ENCODE data around the gene SYT9.

The SYT9 gene

DNA sequence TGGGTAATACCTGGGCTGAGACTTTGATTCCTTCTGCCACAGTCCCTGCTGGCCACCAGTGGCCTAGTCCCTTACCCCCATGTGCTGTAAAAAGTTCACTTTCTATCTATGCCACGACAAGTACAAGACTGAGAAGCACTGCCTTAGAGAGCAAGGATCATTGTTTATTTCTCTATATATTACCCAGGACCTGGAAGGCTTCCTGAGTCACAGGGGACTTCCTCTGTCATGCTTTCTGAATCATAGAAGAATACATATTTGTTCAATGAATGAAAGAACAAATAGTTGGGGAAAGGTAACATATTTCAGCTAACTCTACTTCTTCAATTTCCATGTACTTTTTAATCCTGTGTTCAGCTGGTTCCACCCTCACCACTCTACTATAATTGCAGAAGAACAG, 5.5 kb upstream of the SYT9 start:
- H3K4me2 ChIP-seq (ENCODE audit: low read length), result no peak overlapping the region
- no peaks in the 10 kb centered on the region for H3K9me2 ChIP-seq (replicated peaks; ENCODE audit: control insufficient read depth, low read length)
- H3K4me3 ChIP-seq (ENCODE audit: low read length), result no peak overlapping the region
- H4K20me1 ChIP-seq (ENCODE audit: control insufficient read depth, insufficient read depth, low read depth, low read length), result no peaks in the 10 kb centered on the region
- H3F3A ChIP-seq (ENCODE audit: control insufficient read depth, insufficient read depth), result no peaks in the 10 kb centered on the region
- H3K79me2 ChIP-seq (ENCODE audit: control insufficient read depth, low read length), result no peaks in the 10 kb centered on the region
- H3K4me1 ChIP-seq (ENCODE audit: control insufficient read depth, low read length), result no peaks in the 10 kb centered on the region
- no peak overlapping the region for H3K27ac ChIP-seq (ENCODE audit: low read depth, low read length)
- no peak for TF ChIP-seq EZH2phosphoT487 (IDR thresholded peaks at IDR 0.05; ENCODE audit: borderline replicate concordance, low read length)
- TF ChIP-seq, protein P1, sequence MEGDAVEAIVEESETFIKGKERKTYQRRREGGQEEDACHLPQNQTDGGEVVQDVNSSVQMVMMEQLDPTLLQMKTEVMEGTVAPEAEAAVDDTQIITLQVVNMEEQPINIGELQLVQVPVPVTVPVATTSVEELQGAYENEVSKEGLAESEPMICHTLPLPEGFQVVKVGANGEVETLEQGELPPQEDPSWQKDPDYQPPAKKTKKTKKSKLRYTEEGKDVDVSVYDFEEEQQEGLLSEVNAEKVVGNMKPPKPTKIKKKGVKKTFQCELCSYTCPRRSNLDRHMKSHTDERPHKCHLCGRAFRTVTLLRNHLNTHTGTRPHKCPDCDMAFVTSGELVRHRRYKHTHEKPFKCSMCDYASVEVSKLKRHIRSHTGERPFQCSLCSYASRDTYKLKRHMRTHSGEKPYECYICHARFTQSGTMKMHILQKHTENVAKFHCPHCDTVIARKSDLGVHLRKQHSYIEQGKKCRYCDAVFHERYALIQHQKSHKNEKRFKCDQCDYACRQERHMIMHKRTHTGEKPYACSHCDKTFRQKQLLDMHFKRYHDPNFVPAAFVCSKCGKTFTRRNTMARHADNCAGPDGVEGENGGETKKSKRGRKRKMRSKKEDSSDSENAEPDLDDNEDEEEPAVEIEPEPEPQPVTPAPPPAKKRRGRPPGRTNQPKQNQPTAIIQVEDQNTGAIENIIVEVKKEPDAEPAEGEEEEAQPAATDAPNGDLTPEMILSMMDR (IDR thresholded peaks at IDR 0.05; ENCODE audit: low read depth, low read length, poor library complexity, severe bottlenecking), result no peak
- peaks cover 7% of the 10 kb centered on the region; the same call in 1 of the 2 replicates for H3K27me3 ChIP-seq (ENCODE audit: control insufficient read depth, low read length)
- H3K9me3 ChIP-seq (ENCODE audit: control insufficient read depth, insufficient read depth, low read length), result no peaks in the 10 kb centered on the region
- H3K36me3 ChIP-seq (ENCODE audit: control insufficient read depth, low read length), result no peaks in the 10 kb centered on the region

DNA sequence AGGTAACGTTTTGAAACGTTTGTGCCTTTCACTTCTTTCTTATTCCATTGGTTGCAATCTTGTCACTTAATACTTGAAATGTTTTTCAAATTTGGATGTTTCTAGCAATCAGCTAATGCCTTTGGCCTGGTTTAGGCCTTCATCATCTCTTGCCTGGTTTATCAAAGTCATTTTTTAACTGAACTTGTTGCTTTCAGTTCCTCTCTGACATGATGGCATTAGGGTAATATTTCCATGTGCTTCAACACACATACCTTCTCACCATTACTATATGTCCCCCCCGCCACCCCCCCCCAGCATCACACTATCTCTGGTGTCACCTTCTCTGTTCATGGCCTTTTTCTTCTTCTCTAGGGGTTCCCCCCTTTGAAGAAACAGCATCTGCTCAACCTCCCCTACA, 1.5 kb upstream of the SYT9 start:
- peaks cover 7% of the 10 kb centered on the region; the same call in 1 of the 2 replicates for H3K27me3 ChIP-seq (ENCODE audit: control insufficient read depth, low read length)

DNA sequence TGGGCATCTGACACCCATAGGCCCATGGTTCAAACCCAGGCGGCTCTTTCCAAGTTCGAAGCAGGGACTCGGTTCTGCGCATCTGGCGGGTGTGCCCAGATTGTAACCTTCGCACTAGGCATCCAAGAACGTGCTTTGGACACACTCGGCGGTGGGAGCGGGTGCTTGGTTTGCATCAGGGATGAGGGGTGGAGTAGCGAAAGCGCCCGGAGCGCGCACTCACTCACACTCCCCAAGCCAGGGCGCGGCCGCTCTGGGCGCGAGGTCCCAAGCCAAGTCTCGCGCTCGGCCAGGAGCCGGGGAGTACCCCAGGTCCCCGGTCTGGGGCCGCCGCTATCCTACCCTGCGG, 243 bp upstream of the SYT9 start:
- Histone ChIP-seq H3K79me2 (ENCODE audit: control insufficient read depth, low read length) (no peaks in the 10 kb centered on the region), H3K9me3 (ENCODE audit: control insufficient read depth, insufficient read depth, low read length) (no peaks in the 10 kb centered on the region; the same call in 1 of the 2 replicates), H3K36me3 (ENCODE audit: control insufficient read depth, low read length) (no peaks in the 10 kb centered on the region), H3K27me3 (ENCODE audit: control insufficient read depth, low read length) (0 out of 2 replicates have a peak, but pooled peaks cover 2% of the 10 kb centered on the region), H3K4me1 (ENCODE audit: control insufficient read depth, low read length) (no peaks in the 10 kb centered on the region), H3K4me3 (ENCODE audit: low read length) (no peak overlapping the region), H3K4me2 (ENCODE audit: low read length) (no peak overlapping the region), H3K27ac (ENCODE audit: low read depth, low read length) (no peak overlapping the region), H3K9me2 (replicated peaks; ENCODE audit: control insufficient read depth, low read length) (no peaks in the 10 kb centered on the region), H4K20me1 (ENCODE audit: control insufficient read depth, insufficient read depth, low read depth, low read length) (no peaks in the 10 kb centered on the region), H3F3A (ENCODE audit: control insufficient read depth, insufficient read depth) (no peaks in the 10 kb centered on the region)
- TF ChIP-seq EZH2phosphoT487 (IDR thresholded peaks at IDR 0.05; ENCODE audit: borderline replicate concordance, low read length), result no peak
- TF ChIP-seq, protein P1 (IDR thresholded peaks at IDR 0.05; ENCODE audit: low read depth, low read length, poor library complexity, severe bottlenecking), result no peak

More for the DNA sequence above, 1.5 kb upstream of the SYT9 start:
- no peaks in the 10 kb centered on the region for H3K9me2 ChIP-seq (replicated peaks; ENCODE audit: control insufficient read depth, low read length)
- H3K79me2 ChIP-seq (ENCODE audit: control insufficient read depth, low read length), result no peaks in the 10 kb centered on the region
- no peak overlapping the region for H3K27ac ChIP-seq (ENCODE audit: low read depth, low read length)
- H3K4me3 ChIP-seq (ENCODE audit: low read length), result no peak overlapping the region
- no peaks in the 10 kb centered on the region for H3K4me1 ChIP-seq (ENCODE audit: control insufficient read depth, low read length)
- no peaks in the 10 kb centered on the region for H4K20me1 ChIP-seq (ENCODE audit: control insufficient read depth, insufficient read depth, low read depth, low read length)
- H3K9me3 ChIP-seq (ENCODE audit: control insufficient read depth, insufficient read depth, low read length), result no peaks in the 10 kb centered on the region; the same call in 1 of the 2 replicates
- no peaks in the 10 kb centered on the region for H3K36me3 ChIP-seq (ENCODE audit: control insufficient read depth, low read length)
- TF ChIP-seq, protein P1 (IDR thresholded peaks at IDR 0.05; ENCODE audit: low read depth, low read length, poor library complexity, severe bottlenecking), result no peak
- no peak for TF ChIP-seq EZH2phosphoT487 (IDR thresholded peaks at IDR 0.05; ENCODE audit: borderline replicate concordance, low read length)
- no peak overlapping the region for H3K4me2 ChIP-seq (ENCODE audit: low read length)
- H3F3A ChIP-seq (ENCODE audit: control insufficient read depth, insufficient read depth), result no peaks in the 10 kb centered on the region
